ENCODE data around the gene RDH8.

- TF ChIP-seq CTCF (IDR thresholded peaks at IDR 0.05; ENCODE audit: control extremely low read depth in 1 of 3, insufficient read depth in 1 of 3, low read depth in 1 of 3, low read length in 3 of 3) (no peak), CHD2 (IDR thresholded peaks at IDR 0.05; ENCODE audit: low read length) (no peak), SIN3A (conservative IDR thresholded peaks at IDR 0.05 in 1 of 2, IDR thresholded peaks at IDR 0.05 in 1 of 2; ENCODE audit: low read depth in 1 of 2, low read length in 2 of 2) (no peak), SUZ12 (IDR thresholded peaks at IDR 0.05; ENCODE audit: low read length) (no peak), EP300 (IDR thresholded peaks at IDR 0.05; ENCODE audit: borderline replicate concordance in 1 of 2, low read depth in 2 of 2, low read length in 2 of 2) (no peak), RFX5 (IDR thresholded peaks at IDR 0.05; ENCODE audit: borderline replicate concordance, low read depth, low read length) (no peak), BCL11A (IDR thresholded peaks at IDR 0.05; ENCODE audit: low read depth in 2 of 2, low read length in 2 of 2) (no peak), CREB1 (IDR thresholded peaks at IDR 0.05) (no peak), ZNF274 (IDR thresholded peaks at IDR 0.05; ENCODE audit: borderline replicate concordance, extremely low read depth, low read length) (no peak), RBBP5 (IDR thresholded peaks at IDR 0.05; ENCODE audit: borderline replicate concordance, low read depth, low read length) (no peak), RAD21 (IDR thresholded peaks at IDR 0.05 in 1 of 2, conservative IDR thresholded peaks at IDR 0.05 in 1 of 2; ENCODE audit: low read depth in 2 of 2, low read length in 2 of 2) (no peak), FOSL1 (IDR thresholded peaks at IDR 0.05; ENCODE audit: insufficient read depth, low read depth, low read length) (no peak), POLR2AphosphoS5 (IDR thresholded peaks at IDR 0.05; ENCODE audit: low read depth, low read length) (no peak), HDAC2 (IDR thresholded peaks at IDR 0.05; ENCODE audit: borderline replicate concordance in 1 of 2, low read depth in 2 of 2, low read length in 2 of 2) (no peak)
These were observed 55.8 kb downstream of the RDH8 start for GRCh38 chr19:10069046-10069445.

Measured in H1 (cell line).